Fibroblast of lung (primary cell): Measurements from ENCODE around the gene MINAR1. TPM values are rescaled to one million over a fixed set of nuclear protein-coding genes. Genes with fewer than 3 reads are reported as not detected.

Source experiments
- DNase-seq, 2 donors: peaks; one replicate each; pipeline versions ENCODE4 v3.0.0 to v3.0.0-alpha.2; 2010; ENCODE audit warnings: low read depth in 2 of 2
- H2AFZ ChIP-seq: 2 replicates; pipeline ENCODE4 v1.5.1; 2012; ENCODE audit warnings: low read length, control low read depth, inconsistent platforms
- H3K27ac ChIP-seq: 2 replicates; pipeline ENCODE4 v1.5.1; 2011; ENCODE audit warnings: low read length, control low read depth; ENCODE audit not compliant: insufficient read depth
- H3K27me3 ChIP-seq: 2 replicates; pipeline ENCODE4 v1.5.1; 2011; ENCODE audit warnings: mild to moderate bottlenecking, low read length; ENCODE audit not compliant: control insufficient read depth, insufficient read depth
- H3K36me3 ChIP-seq: 2 replicates; pipeline ENCODE4 v1.5.1; 2011; ENCODE audit warnings: low read length; ENCODE audit not compliant: control insufficient read depth, insufficient read depth
- H3K4me1 ChIP-seq: 2 replicates; pipeline ENCODE4 v1.5.1; 2011; ENCODE audit warnings: low read length; ENCODE audit not compliant: control insufficient read depth, insufficient read depth; ENCODE audit errors: extremely low read depth
- H3K4me2 ChIP-seq: 2 replicates; pipeline ENCODE4 v1.5.1; 2011; ENCODE audit warnings: low read length, control low read depth; ENCODE audit not compliant: insufficient read depth; ENCODE audit errors: extremely low read depth
- H3K4me3 ChIP-seq, 4 experiments: fragments of 200-600 bp in 1 of 4; sonication (generic) in 1 of 4; replicated peaks in 1 of 4; 2 replicates each; pipeline ENCODE4 v1.5.1; 2011 to 2016; ENCODE audit warnings: low read length in 4 of 4, low read depth in 3 of 4, mild to moderate bottlenecking in 3 of 4, control low read depth in 2 of 4, inconsistent platforms in 1 of 4, mixed read lengths in 1 of 4; ENCODE audit not compliant: insufficient read depth in 1 of 4; ENCODE audit errors: control extremely low read depth in 1 of 4
- H3K79me2 ChIP-seq: 2 replicates; pipeline ENCODE4 v1.5.1; 2012; ENCODE audit warnings: mild to moderate bottlenecking, low read length, inconsistent platforms; ENCODE audit not compliant: control insufficient read depth, insufficient read depth
- H3K9ac ChIP-seq: 2 replicates; pipeline ENCODE4 v1.5.1; 2011; ENCODE audit warnings: mild to moderate bottlenecking, low read length, control low read depth; ENCODE audit not compliant: insufficient read depth
- H3K9me3 ChIP-seq: 2 replicates; pipeline ENCODE4 v1.5.1; 2012; ENCODE audit warnings: low read depth, low read length; ENCODE audit not compliant: control insufficient read depth, insufficient read depth
- H4K20me1 ChIP-seq: 2 replicates; pipeline ENCODE4 v1.5.1; 2011; ENCODE audit warnings: low read length; ENCODE audit not compliant: control insufficient read depth, insufficient read depth; ENCODE audit errors: extremely low read depth
- EZH2 ChIP-seq: IDR thresholded peaks from 2 replicates; pipeline ENCODE4 v1.5.1; 2012; ENCODE audit warnings: low read length, control low read depth, mild to moderate bottlenecking; ENCODE audit errors: missing control alignments
- polyA plus RNA-seq, 2 donors: library from polyadenylated mRNA; depleted of rRNA in 1 of 2; stranded (reverse) in 1 of 2; unstranded in 1 of 2; fragments of >200 nt; gene quantifications; 2 replicates each; pipeline ENCODE4 v1.2.1, GENCODE V29; 2011 to 2012; ENCODE audit warnings: missing spikeins in 1 of 2
- total RNA-seq: library from RNA; depleted of rRNA; stranded (reverse); fragments of >200 nt; gene quantifications from 2 replicates; pipeline ENCODE4 v1.2.1, GENCODE V29; 2014
- TF ChIP-seq, protein P1 (sequence below), 2 donors: IDR thresholded peaks in 1 of 2; conservative IDR thresholded peaks in 1 of 2; 1 replicate in 1 of 2; 2 replicates in 1 of 2; pipeline ENCODE4 v1.5.1; 2011 to 2012; ENCODE audit warnings: low read length in 2 of 2, control low read depth in 1 of 2, inconsistent platforms in 1 of 2, low read depth in 1 of 2, mild to moderate bottlenecking in 1 of 2

MINAR1 gene
- total and polyA plus RNA-seq, 2 donors (not counting 1 experiment from before 2014, with no cell fraction given), result 0.33 to 0.58 TPM

DNA sequence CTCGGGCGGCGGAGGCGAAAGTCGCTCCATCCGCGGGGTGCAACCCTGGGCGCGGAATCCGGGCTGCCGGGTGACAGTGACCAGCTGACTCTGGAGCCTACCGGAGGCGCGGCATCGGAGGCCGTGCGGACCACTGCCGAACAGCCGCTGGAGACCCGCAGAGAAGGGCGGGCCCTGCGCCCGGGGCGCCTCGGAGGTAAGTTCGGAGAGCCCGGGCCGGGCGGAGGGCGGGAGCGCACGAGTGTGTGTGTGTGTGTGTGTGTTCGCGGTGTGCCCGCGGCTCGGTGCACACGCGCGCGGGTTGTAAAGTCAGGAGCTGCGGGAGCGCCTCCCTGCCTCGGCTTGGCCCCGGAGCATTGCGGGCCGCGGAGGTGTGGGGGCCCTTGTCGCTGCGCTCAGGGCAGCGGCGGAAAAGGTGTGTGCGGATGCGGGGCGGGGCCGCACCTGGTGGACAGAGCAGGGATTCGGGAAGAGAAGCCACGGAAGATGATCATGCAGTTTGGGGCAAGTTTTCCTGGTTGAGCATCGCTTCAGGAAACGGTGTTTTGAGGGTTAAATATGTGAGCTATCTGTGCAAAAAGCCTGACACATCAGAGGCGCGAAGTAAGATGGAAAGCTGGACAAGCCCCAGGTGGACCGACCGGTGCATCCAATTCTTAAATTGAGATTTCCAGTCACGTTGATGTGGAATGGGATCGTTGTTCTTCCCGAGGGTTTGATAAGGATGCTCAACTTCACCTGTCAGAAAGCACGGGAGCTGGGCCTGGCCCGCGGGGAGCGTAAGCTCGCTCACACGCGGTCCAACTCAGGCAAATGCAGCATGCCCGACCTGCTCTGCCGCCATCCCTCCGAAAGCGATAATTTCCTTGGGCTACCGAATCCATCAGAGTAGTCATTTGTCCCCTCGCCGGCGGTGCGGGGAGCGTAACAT, 474 bp downstream of the MINAR1 start:
- Histone ChIP-seq H3K79me2 (no peaks in the 10 kb centered on the region), H3K4me3 (peak overlapping the region in 3 of 4 experiments; percentile 22 to 57 (median 42)), H3K27me3 (peaks cover 25% of the 10 kb centered on the region), H3K4me2 (peak overlapping the region; percentile 74), H3K9me3 (no peaks in the 10 kb centered on the region), H3K4me1 (no peaks in the 10 kb centered on the region), H2AFZ (peak overlapping the region; percentile 56), H3K27ac (no peak overlapping the region), H4K20me1 (no peaks in the 10 kb centered on the region), H3K9ac (no peak overlapping the region), H3K36me3 (no peaks in the 10 kb centered on the region)
- TF ChIP-seq, protein P1, sequence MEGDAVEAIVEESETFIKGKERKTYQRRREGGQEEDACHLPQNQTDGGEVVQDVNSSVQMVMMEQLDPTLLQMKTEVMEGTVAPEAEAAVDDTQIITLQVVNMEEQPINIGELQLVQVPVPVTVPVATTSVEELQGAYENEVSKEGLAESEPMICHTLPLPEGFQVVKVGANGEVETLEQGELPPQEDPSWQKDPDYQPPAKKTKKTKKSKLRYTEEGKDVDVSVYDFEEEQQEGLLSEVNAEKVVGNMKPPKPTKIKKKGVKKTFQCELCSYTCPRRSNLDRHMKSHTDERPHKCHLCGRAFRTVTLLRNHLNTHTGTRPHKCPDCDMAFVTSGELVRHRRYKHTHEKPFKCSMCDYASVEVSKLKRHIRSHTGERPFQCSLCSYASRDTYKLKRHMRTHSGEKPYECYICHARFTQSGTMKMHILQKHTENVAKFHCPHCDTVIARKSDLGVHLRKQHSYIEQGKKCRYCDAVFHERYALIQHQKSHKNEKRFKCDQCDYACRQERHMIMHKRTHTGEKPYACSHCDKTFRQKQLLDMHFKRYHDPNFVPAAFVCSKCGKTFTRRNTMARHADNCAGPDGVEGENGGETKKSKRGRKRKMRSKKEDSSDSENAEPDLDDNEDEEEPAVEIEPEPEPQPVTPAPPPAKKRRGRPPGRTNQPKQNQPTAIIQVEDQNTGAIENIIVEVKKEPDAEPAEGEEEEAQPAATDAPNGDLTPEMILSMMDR (conservative IDR thresholded peaks at IDR 0.05 in 1 of 2, IDR thresholded peaks at IDR 0.05 in 1 of 2; ENCODE audit: low read depth in 1 of 2, low read length in 2 of 2), result no peak
- TF ChIP-seq EZH2, result peak; percentile 85
- DNase-seq, result peak in 1 of 2 donors; percentile 13

DNA sequence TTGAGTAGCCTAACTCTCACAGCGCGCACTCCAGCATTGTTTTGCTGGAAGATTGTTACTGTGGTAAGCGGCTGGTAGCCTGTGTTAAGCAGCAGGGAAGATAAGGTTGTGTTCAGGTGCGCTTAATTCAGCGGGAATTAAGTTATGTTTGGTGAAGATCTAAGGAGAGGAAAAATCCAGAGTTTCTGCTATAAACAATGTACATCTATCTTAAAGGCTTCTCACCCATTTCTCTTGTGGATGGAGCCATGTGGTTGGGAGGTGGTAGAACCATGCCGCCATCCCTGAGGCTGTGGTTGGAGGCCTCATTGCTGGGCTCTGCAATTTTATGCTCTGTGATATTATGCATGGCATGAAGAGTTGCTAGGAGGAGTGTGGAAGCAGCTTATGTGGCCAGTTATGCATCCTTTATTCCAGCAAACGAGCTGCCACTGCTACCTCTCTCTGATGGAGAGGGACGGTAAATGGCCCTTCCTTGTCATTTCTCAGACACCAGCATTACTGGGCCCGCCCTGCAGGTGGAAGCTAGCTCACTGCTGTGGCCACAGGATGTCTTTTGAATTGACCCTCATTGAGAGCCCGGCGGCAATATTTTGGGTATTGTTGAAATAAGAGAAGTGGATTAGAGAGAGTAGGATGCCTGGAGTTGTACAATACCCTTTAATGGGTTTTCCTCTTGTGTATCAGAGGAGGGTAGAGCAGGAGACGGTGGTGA, 1.3 kb downstream of the MINAR1 start:
- peaks cover 25% of the 10 kb centered on the region for H3K27me3 ChIP-seq
- H3K9me3 ChIP-seq, result no peaks in the 10 kb centered on the region
- no peaks in the 10 kb centered on the region for H3K79me2 ChIP-seq
- no peaks in the 10 kb centered on the region for H3K36me3 ChIP-seq
- H3K4me1 ChIP-seq, result no peaks in the 10 kb centered on the region
- no peak overlapping the region for H3K4me2 ChIP-seq
- H2AFZ ChIP-seq, result no peak overlapping the region
- no peak overlapping the region for H3K27ac ChIP-seq
- no peak overlapping the region for H3K4me3 ChIP-seq
- no peak for DNase-seq
- no peak overlapping the region for H3K9ac ChIP-seq
- no peaks in the 10 kb centered on the region for H4K20me1 ChIP-seq
- no peak for TF ChIP-seq EZH2
- TF ChIP-seq, protein P1 (conservative IDR thresholded peaks at IDR 0.05 in 1 of 2, IDR thresholded peaks at IDR 0.05 in 1 of 2; ENCODE audit: low read depth in 1 of 2, low read length in 2 of 2), result no peak

GRCh38 chr15:79434361-79434760, 2.2 kb downstream of the MINAR1 start:
- H3K27ac ChIP-seq, result no peak overlapping the region
- H3K9me3 ChIP-seq, result no peaks in the 10 kb centered on the region
- H4K20me1 ChIP-seq, result no peaks in the 10 kb centered on the region
- no peak overlapping the region for H3K4me3 ChIP-seq
- TF ChIP-seq EZH2, result no peak
- TF ChIP-seq, protein P1 (conservative IDR thresholded peaks at IDR 0.05 in 1 of 2, IDR thresholded peaks at IDR 0.05 in 1 of 2; ENCODE audit: low read depth in 1 of 2, low read length in 2 of 2), result no peak
- no peak overlapping the region for H3K4me2 ChIP-seq
- H3K27me3 ChIP-seq, result peaks cover 25% of the 10 kb centered on the region
- H3K4me1 ChIP-seq, result no peaks in the 10 kb centered on the region
- DNase-seq, result no peak
- no peak overlapping the region for H3K9ac ChIP-seq
- H3K36me3 ChIP-seq, result no peaks in the 10 kb centered on the region
- no peaks in the 10 kb centered on the region for H3K79me2 ChIP-seq
- H2AFZ ChIP-seq, result no peak overlapping the region
